ENCODE results near the gene PDE6C.

PDE6C gene

GRCh38 chr10:93670372-93670771, 58.0 kb downstream of the PDE6C start:
- no peak for DNase-seq (ENCODE audit: extremely low read depth, low read depth)
- TF ChIP-seq CTCF (IDR thresholded peaks at IDR 0.05; ENCODE audit: low read depth, low read length), result no peak

GRCh38 chr10:93671042-93671441, 58.7 kb downstream of the PDE6C start:
- DNase-seq (ENCODE audit: extremely low read depth, low read depth), result no peak
- TF ChIP-seq CTCF (IDR thresholded peaks at IDR 0.05; ENCODE audit: low read depth, low read length), result no peak

- no peak for TF ChIP-seq CTCF (IDR thresholded peaks at IDR 0.05; ENCODE audit: low read depth, low read length)
- no peak for DNase-seq (ENCODE audit: extremely low read depth, low read depth)
Observed at GRCh38 chr10:93672022-93672678, 59.8 kb downstream of the PDE6C start.

- no peak for DNase-seq (ENCODE audit: extremely low read depth, low read depth)
- no peak for TF ChIP-seq CTCF (IDR thresholded peaks at IDR 0.05; ENCODE audit: low read depth, low read length)
Observed at GRCh38 chr10:93672890-93673289, 60.6 kb downstream of the PDE6C start.

- DNase-seq (ENCODE audit: extremely low read depth, low read depth), result no peak
- TF ChIP-seq CTCF (IDR thresholded peaks at IDR 0.05; ENCODE audit: low read depth, low read length), result no peak
Observed at GRCh38 chr10:93673791-93674190, 61.5 kb downstream of the PDE6C start.

- no peak for DNase-seq (ENCODE audit: extremely low read depth, low read depth)
- TF ChIP-seq CTCF (IDR thresholded peaks at IDR 0.05; ENCODE audit: low read depth, low read length), result no peak
Observed at GRCh38 chr10:93678386-93678785, 66.0 kb downstream of the PDE6C start.

GRCh38 chr10:93678805-93679587, 66.7 kb downstream of the PDE6C start:
- DNase-seq (ENCODE audit: extremely low read depth, low read depth), result no peak
- no peak for TF ChIP-seq CTCF (IDR thresholded peaks at IDR 0.05; ENCODE audit: low read depth, low read length)
